B cell (primary cell): ENCODE results near the gene NBEAL1. TPM values are rescaled to one million over a fixed set of nuclear protein-coding genes. Genes with fewer than 3 reads are reported as not detected.
"Not testable (repeated sequence)": the region's sequence is repeated elsewhere in the genome, so short reads cannot be mapped to it uniquely, and the experiment has no call there.

Experiments
- ATAC-seq: fragments of 200-7000 bp; cut with Tn5 transposase; one replicate; pipeline ENCODE4 v1.10.0; 2021; ENCODE audit warnings: low read depth, mild to moderate bottlenecking, moderate number of reproducible peaks, moderate library complexity
- CTCF ChIA-PET: fragments of 350-600 bp; sonication (Branson Sonifier 250); formaldehyde crosslinking; loops from one replicate; lab custom pipeline; 2021; ENCODE audit warnings: antibody characterized with exemption, inconsistent platforms; lab: Charles Lee
- POLR2A ChIA-PET: fragments of 350-600 bp; sonication (Branson Sonifier 250); formaldehyde crosslinking; loops from one replicate; lab custom pipeline; 2021; ENCODE audit warnings: antibody characterized with exemption; lab: Charles Lee
- DNase-seq: peaks from one replicate; pipeline ENCODE4 v3.0.0; 2013
- H2AFZ ChIP-seq: 2 replicates; pipeline ENCODE4 v1.6.1; 2012; ENCODE audit warnings: mild to moderate bottlenecking, low read depth, low read length; ENCODE audit not compliant: insufficient read depth, poor library complexity, severe bottlenecking
- H3K27ac ChIP-seq, 2 donors: 1 replicate in 1 of 2; 2 replicates in 1 of 2; pipeline ENCODE4 v1.5.1; 2012 to 2013; ENCODE audit warnings: low read length in 2 of 2, mild to moderate bottlenecking in 2 of 2, moderate library complexity in 1 of 2
- H3K27me3 ChIP-seq, 4 experiments: fragments of 200-600 bp in 1 of 4; sonication (generic) in 1 of 4; replicated peaks in 1 of 4; 1 replicate in 2 of 4; 2 replicates in 2 of 4; pipeline versions ENCODE4 v1.6.1 to v1.7.0; 2013 to 2016; ENCODE audit warnings: low read length in 3 of 4, mild to moderate bottlenecking in 2 of 4, mixed read lengths in 1 of 4, moderate library complexity in 1 of 4; ENCODE audit not compliant: insufficient read depth in 4 of 4, control insufficient read depth in 3 of 4; ENCODE audit errors: control extremely low read depth in 1 of 4
- H3K36me3 ChIP-seq, 2 experiments: replicated peaks in 1 of 2; 1 replicate in 1 of 2; 2 replicates in 1 of 2; pipeline versions ENCODE4 v1.6.1 to v1.7.1; 2013; ENCODE audit warnings: low read length in 1 of 2; ENCODE audit not compliant: insufficient read depth in 2 of 2, control insufficient read depth in 1 of 2; ENCODE audit errors: control extremely low read depth in 1 of 2, extremely low read depth in 1 of 2
- H3K4me1 ChIP-seq, 2 donors: fragments of 200-600 bp in 1 of 2; sonication (generic) in 1 of 2; 1 replicate in 1 of 2; 2 replicates in 1 of 2; pipeline versions ENCODE4 v1.5.1 to v1.6.1; 2013 to 2017; ENCODE audit warnings: low read length in 2 of 2; ENCODE audit not compliant: control insufficient read depth in 2 of 2, insufficient read depth in 2 of 2
- H3K4me2 ChIP-seq: replicated peaks from 2 replicates; pipeline ENCODE3; 2012; ENCODE audit warnings: mild to moderate bottlenecking, low read depth, low read length; ENCODE audit not compliant: poor library complexity, severe bottlenecking
- H3K4me3 ChIP-seq, 5 experiments: fragments of 200-600 bp in 1 of 5; sonication (generic) in 1 of 5; 1 replicate in 3 of 5; 2 replicates in 2 of 5; pipeline versions ENCODE4 v1.5.1 to v1.7.0; 2011 to 2016; ENCODE audit warnings: low read length in 4 of 5, mild to moderate bottlenecking in 4 of 5, low read depth in 2 of 5, control low read depth in 1 of 5, moderate library complexity in 1 of 5; ENCODE audit not compliant: insufficient read depth in 1 of 5; ENCODE audit errors: control extremely low read depth in 1 of 5, extremely low read depth in 1 of 5
- H3K79me2 ChIP-seq: fragments of 200-600 bp; sonication (generic); one replicate; pipeline ENCODE4 v1.6.0; 2016; ENCODE audit warnings: low read length; ENCODE audit not compliant: control insufficient read depth, insufficient read depth
- H3K9ac ChIP-seq: fragments of 200-600 bp; sonication (generic); 2 replicates; pipeline ENCODE4 v1.6.1; 2017; ENCODE audit warnings: mild to moderate bottlenecking, low read length, moderate library complexity
- H3K9me3 ChIP-seq, 3 donors: one replicate each; pipeline versions ENCODE4 v1.6.1 to v1.7.1; 2013; ENCODE audit warnings: low read length in 2 of 3; ENCODE audit not compliant: control insufficient read depth in 2 of 3, insufficient read depth in 1 of 3; ENCODE audit errors: control extremely low read depth in 1 of 3
- H4K20me1 ChIP-seq: 2 replicates; pipeline ENCODE4 v1.6.0; 2012; ENCODE audit warnings: mild to moderate bottlenecking, low read length; ENCODE audit not compliant: insufficient read depth, control insufficient read depth, poor library complexity, severe bottlenecking
- H3K27ac Mint-ChIP-seq: one replicate; pipeline ENCODE4 v1.8.0; 2021; ENCODE audit warnings: mixed read lengths
- H3K27me3 Mint-ChIP-seq: one replicate; pipeline ENCODE4 v1.8.0; 2021; ENCODE audit warnings: mixed read lengths
- H3K4me1 Mint-ChIP-seq: one replicate; pipeline ENCODE4 v1.8.0; 2021; ENCODE audit warnings: mixed read lengths
- H3K4me3 Mint-ChIP-seq: one replicate; pipeline ENCODE4 v1.8.0; 2021; ENCODE audit warnings: mixed read lengths
- H3K9me3 Mint-ChIP-seq: one replicate; pipeline ENCODE4 v1.8.0; 2022; ENCODE audit warnings: mixed read lengths; ENCODE audit not compliant: insufficient read depth
- EZH2 ChIP-seq: IDR thresholded peaks from 2 replicates; pipeline ENCODE4 v1.6.1; 2012; ENCODE audit warnings: borderline replicate concordance, low read depth, mild to moderate bottlenecking, moderate library complexity, low read length; ENCODE audit not compliant: insufficient read depth, poor library complexity, severe bottlenecking
- WGBS: methylation state at CpG from one replicate; pipeline ENCODE4 v1.1.5; 2013; ENCODE audit warnings: missing lambda C conversion rate; ENCODE audit not compliant: insufficient coverage; 5-methylcytosine and 5-hydroxymethylcytosine counted together
- intact Hi-C: fragments of 100-400 bp; cut with micrococcal nuclease; formaldehyde crosslinking; loops from one replicate; pipeline ENCODE4 v1.10.0; 2022
- polyA plus RNA-seq: library from polyadenylated mRNA; depleted of rRNA; stranded (reverse); fragments of >200 nt; gene quantifications from 2 replicates; pipeline ENCODE4 v1.2.3, GENCODE V29; 2012
- total RNA-seq, 2 donors: library from RNA; stranded (reverse); fragments of 120-200 nt in 1 of 2; gene quantifications; 1 replicate in 1 of 2; 2 replicates in 1 of 2; pipeline versions ENCODE4 v1.2.3 to v1.2.4, GENCODE V29; 2013 to 2022
- TF ChIP-seq, protein P1 (sequence below): fragments of 200-600 bp; IDR thresholded peaks from one replicate; pipeline ENCODE4 v1.8.0; 2022; ENCODE audit warnings: antibody characterized with exemption, mild to moderate bottlenecking

NBEAL1 gene
- total and polyA plus RNA-seq, 2 donors (not counting 1 experiment from before 2014, with no cell fraction given): 2.2 to 22.0 TPM

DNA sequence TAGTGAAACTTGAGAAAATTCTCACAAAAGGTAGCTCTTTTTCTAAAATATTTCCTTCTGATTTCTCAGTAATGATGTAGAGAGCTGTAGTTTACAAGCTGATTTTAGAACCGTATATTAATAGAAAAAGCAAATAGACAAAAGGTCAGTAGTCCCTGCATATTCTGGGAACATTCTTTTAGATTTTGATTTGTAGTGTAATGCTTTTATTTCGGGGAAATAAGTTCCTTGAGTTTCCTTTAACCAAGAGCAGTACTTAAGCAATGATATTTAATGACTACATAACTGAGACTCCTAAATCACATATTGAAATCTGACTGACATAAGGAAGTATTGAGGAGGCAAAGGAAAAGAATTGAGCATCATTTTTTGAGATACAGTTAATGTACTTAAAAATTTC is 22.4 kb downstream of the NBEAL1 start:
- H3K27me3 ChIP-seq: no peaks in the 10 kb centered on the region
- no peak overlapping the region for H3K27ac ChIP-seq
- CTCF ChIA-PET: no interaction called here
- no peak for ATAC-seq
- no peak overlapping the region for H3K27ac Mint-ChIP-seq
- H2AFZ ChIP-seq: no peak overlapping the region
- no peaks in the 10 kb centered on the region for H3K9me3 Mint-ChIP-seq
- no peak overlapping the region for H3K9ac ChIP-seq
- no peak for DNase-seq
- H3K27me3 Mint-ChIP-seq: no peaks in the 10 kb centered on the region
- POLR2A ChIA-PET: no interaction called here
- TF ChIP-seq, protein P1, sequence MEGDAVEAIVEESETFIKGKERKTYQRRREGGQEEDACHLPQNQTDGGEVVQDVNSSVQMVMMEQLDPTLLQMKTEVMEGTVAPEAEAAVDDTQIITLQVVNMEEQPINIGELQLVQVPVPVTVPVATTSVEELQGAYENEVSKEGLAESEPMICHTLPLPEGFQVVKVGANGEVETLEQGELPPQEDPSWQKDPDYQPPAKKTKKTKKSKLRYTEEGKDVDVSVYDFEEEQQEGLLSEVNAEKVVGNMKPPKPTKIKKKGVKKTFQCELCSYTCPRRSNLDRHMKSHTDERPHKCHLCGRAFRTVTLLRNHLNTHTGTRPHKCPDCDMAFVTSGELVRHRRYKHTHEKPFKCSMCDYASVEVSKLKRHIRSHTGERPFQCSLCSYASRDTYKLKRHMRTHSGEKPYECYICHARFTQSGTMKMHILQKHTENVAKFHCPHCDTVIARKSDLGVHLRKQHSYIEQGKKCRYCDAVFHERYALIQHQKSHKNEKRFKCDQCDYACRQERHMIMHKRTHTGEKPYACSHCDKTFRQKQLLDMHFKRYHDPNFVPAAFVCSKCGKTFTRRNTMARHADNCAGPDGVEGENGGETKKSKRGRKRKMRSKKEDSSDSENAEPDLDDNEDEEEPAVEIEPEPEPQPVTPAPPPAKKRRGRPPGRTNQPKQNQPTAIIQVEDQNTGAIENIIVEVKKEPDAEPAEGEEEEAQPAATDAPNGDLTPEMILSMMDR: no peak
- TF ChIP-seq EZH2: no peak
- H4K20me1 ChIP-seq: no peaks in the 10 kb centered on the region
- H3K4me2 ChIP-seq: no peak overlapping the region
- H3K4me3 ChIP-seq: no peak overlapping the region
- H3K9me3 ChIP-seq: no peaks in the 10 kb centered on the region
- H3K4me1 ChIP-seq: no peaks in the 10 kb centered on the region
- intact Hi-C loops: loop anchor here (10.0 kb wide), 1 partner anchor 52 kb away; no protein-coding TSS in a partner anchor
- WGBS: no CpG with 5 or more reads among the region's 2 CpGs
- H3K79me2 ChIP-seq: no peaks in the 10 kb centered on the region
- H3K4me3 Mint-ChIP-seq: no peak overlapping the region
- peaks cover 0 to 2% of the 10 kb centered on the region in 2 experiments for H3K36me3 ChIP-seq
- no peaks in the 10 kb centered on the region for H3K4me1 Mint-ChIP-seq

DNA sequence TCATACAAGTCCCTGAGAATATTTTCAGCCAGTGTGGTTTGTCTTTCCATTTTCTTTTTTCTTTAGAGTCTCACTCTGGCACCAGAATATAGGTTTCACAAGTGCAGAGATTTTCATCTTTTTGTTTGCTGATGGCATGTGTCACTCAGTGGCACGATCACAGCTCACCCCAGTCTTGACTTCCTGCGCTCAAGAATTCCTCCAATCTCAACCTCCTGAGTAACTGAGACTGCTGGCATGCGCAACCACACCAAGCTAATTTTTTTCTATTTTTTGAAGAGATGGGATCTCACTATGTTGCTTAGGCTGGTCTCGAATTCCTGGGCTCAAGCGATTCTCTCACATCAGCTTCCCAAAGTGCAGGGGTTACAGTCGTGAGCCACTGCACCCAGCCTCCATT is 23.9 kb downstream of the NBEAL1 start:
- H3K9me3 ChIP-seq: no peaks in the 10 kb centered on the region
- intact Hi-C loops: loop anchor here (10.0 kb wide), 1 partner anchor 54 kb away; no protein-coding TSS in a partner anchor
- H3K27ac ChIP-seq: no peak overlapping the region
- TF ChIP-seq, protein P1: no peak
- TF ChIP-seq EZH2: no peak
- no peaks in the 10 kb centered on the region for H3K4me1 ChIP-seq
- no peak overlapping the region for H3K4me3 ChIP-seq
- H2AFZ ChIP-seq: no peak overlapping the region
- no peak overlapping the region for H3K9ac ChIP-seq
- Mint-ChIP-seq H3K27ac (no peak overlapping the region), H3K27me3 (no peaks in the 10 kb centered on the region), H3K9me3 (no peaks in the 10 kb centered on the region), H3K4me1 (no peaks in the 10 kb centered on the region), H3K4me3 (no peak overlapping the region)
- CTCF ChIA-PET: interaction anchor here (0.5 kb wide), 1 partner anchor 21 kb away, joined by 3 read pairs; no protein-coding TSS in a partner anchor
- no peak overlapping the region for H3K4me2 ChIP-seq
- no peaks in the 10 kb centered on the region for H4K20me1 ChIP-seq
- 86% methylated on average over 2 of the region's 6 CpGs for WGBS
- POLR2A ChIA-PET: no interaction called here
- ATAC-seq: no peak
- no peak for DNase-seq
- peaks cover 0 to 6% of the 10 kb centered on the region in 2 experiments for H3K36me3 ChIP-seq
- no peaks in the 10 kb centered on the region for H3K27me3 ChIP-seq
- no peaks in the 10 kb centered on the region for H3K79me2 ChIP-seq

DNA sequence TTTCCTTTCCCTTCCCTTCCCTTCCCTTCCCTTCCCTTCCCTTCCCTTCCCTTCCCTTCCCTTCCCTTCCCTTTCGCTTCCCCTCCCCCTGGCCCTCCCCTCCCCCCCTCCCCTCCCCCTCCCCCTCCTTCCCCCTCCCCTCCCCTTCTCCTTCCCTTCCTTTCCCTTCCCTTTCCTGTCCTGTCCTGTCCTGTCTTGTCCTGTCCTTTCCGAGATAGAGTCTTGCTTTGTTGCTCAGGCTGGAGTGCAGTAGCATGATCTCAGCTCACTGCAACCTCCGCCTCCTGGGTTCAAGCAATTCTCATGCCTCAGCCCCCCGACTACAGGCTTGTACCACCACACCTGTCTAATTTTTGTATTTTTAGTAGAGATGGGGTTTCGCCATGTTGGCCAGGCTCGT is 24.5 kb downstream of the NBEAL1 start:
- H3K4me1 Mint-ChIP-seq, ATAC-seq, H3K4me1 ChIP-seq, H3K27me3 Mint-ChIP-seq, H3K9me3 Mint-ChIP-seq, DNase-seq, H3K4me3 Mint-ChIP-seq, H3K27ac ChIP-seq, H4K20me1 ChIP-seq, H3K9me3 ChIP-seq, H2AFZ ChIP-seq, H3K27ac Mint-ChIP-seq, H3K27me3 ChIP-seq, H3K4me2 ChIP-seq, H3K36me3 ChIP-seq, H3K9ac ChIP-seq, H3K4me3 ChIP-seq, POLR2A ChIA-PET, H3K79me2 ChIP-seq: not testable (repeated sequence)
- CTCF ChIA-PET: interaction anchor here (0.5 kb wide), 1 partner anchor 21 kb away, joined by 3 read pairs; no protein-coding TSS in a partner anchor
- intact Hi-C loops: loop anchor here (10.0 kb wide), 1 partner anchor 54 kb away; no protein-coding TSS in a partner anchor
- WGBS: 92% methylated on average over 1 of the region's 6 CpGs
